GM18499 (cell line): Measurements from ENCODE around the gene ZFC3H1.

Source experiments
- ATAC-seq: cut with Tn5 transposase; IDR thresholded peaks from one replicate; pipeline ENCODE4 v1.9.1; 2021; ENCODE audit warnings: moderate number of reproducible peaks; ENCODE audit not compliant: insufficient read depth, unreplicated experiment

The ZFC3H1 gene

DNA sequence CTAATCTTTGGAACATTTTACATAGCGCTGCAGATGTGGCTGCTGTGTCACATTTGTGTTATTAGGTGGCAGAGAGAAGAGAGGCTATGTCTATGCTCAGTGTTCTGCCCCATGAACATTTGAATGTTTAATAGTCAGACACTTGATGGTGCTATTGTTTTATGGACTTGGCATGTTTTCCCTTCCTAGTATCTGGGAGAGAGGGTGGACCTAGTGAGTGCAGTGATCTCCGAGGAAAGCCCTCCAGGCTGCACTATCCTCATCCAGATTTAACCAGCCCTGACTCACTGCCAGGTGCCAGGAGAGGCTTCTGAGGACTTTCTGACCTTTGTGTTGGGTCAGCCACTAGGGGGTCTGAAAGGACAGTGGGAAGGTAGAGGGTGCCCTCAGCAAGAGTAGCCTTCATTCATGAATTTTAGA, 24.3 kb downstream of the ZFC3H1 start:
- ATAC-seq = no peak

DNA sequence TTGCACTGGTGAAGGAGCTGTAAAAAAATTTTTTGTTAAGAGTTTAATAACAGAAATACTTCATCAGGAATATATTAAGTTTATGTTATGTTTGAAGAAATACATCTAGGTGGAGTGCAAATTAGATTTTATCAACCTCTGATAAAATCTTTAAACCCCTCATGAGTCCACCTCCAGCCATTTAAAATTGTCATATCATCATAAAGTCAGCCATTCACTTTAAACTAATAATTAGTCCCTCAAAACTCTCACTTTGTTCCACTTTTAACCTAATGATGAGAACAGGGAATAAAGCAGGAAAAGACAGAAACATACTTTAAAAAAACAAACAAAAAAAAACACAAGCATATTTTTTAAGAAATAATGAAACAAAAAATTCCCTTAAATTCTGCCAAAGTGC, 25.1 kb downstream of the ZFC3H1 start:
- ATAC-seq = no peak

DNA sequence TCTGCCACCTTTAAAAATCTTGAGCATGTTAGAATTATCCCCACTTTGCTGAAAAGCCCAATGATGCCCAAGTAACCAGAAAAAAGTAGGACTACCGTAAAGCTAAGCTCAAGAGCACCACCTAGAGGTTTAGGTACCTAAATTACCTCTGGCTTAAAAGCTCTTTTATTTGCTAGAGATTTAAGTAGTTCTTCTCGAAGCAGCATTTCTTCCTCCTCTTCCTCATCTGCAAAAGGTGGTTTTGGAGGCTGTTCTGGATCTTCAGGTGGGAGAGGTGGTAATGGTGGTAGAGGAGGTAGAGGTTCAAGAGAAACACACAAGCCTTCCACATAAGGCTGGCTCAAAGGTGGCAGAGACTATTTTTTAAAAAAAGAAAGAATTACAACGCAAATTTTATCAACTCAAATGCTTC, 26.9 kb downstream of the ZFC3H1 start:
- ATAC-seq = no peak

DNA sequence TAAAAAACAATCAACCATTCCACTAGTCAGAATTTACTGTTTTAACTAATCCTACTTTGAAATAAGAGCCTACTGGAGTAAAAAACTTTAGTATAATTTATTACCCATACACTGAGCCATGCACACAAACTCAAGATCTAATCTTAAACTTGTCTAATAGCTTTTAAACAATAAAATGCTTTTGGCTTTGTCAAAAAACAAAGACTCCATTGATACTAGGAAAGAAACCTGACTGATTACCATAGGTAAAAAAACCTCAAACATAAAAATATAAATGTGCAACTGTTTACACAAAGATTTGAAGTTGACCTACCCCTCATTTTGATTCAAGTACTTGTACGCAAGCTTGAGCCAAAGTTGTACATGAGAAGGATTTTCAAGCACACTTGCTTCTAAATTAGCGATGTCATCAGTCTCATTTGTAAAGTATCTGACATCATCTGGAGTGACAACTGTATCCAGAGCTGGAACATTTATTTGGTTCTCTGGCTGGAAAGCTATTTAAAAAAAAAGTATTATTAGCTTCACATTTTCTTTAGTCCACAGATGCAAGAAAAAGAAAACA, 36.1 kb downstream of the ZFC3H1 start:
- ATAC-seq = no peak

DNA sequence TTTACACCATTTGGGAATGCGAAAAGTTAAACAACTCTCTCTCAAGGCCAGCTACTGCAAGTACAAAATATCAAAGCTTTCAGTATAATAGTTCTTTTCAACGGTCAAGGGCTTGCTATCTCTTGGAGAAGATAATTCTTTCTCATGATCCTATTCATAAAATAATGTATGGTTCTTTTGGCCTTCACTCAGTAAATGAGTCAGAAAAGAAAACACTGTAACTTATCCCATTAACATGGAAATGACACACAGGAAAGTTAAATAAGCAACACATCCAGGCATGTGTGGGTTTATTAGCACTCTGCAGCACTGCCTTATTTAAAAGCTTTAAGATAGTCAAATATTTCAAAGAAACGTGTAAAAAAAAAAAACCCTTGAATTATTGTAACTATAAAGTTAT, 36.9 kb downstream of the ZFC3H1 start:
- no peak for ATAC-seq

DNA sequence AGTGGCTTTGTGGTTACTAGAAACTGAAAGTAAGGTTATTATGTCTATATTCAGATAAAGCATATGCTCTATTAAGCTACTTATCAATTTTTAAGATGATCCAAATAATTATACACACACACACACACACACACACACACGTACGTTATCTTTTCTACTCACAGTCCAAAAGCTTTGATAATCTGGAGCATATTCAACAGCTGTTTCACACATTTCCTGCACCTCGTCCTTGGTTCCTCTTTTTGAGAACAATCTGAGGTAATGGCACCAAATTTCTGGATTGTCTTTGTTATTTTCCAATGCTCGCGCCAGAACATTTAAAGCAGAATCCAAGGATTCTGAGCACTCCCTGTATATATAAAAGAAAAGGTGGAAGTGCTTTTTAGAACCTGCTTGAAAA, 37.5 kb downstream of the ZFC3H1 start:
- ATAC-seq = no peak

DNA sequence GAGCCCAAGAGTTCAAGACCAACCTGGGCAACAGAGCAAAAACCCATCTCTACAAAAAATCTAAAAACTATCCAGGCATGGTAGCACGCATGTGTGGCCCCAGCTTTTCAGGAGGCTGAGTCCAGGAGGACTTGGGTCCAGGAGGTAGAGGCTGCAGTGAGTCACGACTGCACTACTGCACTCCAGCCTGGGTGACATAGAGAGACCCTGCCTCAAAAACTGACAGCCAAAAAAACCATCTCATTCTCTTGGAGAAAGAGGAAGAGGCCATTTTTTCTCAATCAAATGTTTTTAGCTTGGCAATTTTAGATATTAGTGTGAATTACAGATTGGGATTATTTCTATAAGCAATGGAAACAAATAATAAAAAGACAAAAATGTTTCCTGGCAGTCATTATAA, 38.2 kb downstream of the ZFC3H1 start:
- ATAC-seq = no peak

DNA sequence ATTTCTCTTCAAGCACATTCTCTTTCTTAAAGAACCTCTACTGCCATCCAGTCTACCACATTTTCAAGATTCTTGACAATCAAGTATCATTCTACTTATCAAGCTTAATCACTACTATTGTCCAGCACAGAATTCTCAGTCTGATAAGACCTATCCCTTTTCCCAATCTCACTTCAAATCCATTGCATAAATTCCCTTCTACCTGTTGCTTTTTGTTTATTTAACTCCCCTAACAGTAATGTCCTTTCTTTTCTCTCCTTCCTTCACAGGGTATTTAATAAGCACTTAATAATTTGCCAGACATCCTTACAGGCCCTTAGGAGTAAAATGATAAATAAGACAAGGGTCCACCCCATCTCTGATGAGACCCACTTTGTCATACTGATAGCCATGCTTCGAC, 41.7 kb downstream of the ZFC3H1 start:
- ATAC-seq = no peak

DNA sequence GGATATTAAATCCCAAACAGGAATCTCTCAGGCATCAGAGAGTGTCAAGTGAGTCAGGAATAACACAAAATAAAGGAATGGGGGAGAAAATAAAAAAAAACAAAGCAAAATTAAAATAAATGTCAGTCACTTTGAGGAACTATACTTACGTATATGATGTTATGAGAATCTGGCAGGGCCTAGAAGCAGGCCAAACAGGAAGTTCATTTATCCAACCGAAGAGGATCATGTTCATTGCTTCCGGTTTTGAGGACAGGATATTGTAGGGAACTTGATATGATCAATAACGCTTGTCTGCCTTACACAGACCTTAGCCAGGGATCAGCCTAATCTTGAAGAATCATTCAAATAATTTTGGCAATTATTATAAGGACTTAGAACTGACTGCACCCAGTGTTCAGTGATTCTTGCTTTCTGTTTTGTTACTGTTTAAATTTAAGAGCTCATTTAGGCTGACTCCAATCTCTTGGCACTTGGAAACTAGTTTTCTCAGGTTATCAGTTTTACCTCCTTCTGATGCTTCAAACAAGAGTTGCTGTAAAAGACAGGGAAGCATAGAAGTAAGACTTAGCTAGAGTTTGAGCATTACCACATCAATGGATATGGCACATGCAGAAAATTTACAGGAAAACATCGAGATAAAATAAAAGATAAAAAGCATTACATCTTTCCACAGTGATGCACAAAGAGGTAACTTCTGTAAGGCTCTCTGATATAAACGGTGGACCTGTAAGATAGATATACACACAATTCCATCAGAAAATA, 53.4 kb downstream of the ZFC3H1 start:
- no peak for ATAC-seq

DNA sequence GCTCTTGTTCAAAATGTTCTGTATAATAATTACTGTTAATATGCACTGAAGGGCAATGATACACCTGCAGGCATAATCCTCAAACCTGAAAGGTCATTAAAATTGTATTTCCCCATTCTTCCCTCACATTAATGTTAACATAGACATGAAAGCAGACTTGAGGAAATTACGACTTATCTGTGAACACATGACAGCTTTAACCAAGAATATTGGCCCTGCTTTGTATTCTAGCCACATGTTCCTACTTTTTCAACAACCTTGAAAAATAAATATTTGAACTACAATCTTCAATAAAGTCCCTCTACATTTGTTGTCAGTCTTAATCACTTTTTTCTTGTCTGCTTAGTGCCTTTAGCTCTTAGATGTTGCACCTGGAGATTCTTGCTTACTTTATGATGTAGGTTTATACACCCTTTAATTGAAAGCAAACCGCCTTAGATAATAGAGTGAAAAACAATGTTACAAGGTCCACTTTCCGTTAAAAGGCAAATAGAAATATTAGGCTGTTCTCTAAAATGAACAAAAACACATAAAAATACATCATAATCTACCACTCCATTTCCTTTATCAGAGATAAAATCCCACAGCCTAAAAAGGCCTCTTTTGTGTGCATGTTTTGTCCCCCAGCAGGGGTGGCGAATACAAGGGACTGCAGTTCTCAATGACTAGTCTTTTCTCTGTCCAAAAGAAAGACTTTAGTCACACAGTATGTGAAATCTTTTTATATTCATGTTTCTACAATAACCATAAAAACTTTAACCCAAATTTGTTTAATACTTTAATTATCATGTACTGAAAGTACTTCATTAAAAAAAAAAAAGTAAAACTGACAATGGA, 55.9 kb downstream of the ZFC3H1 start:
- ATAC-seq = no peak

DNA sequence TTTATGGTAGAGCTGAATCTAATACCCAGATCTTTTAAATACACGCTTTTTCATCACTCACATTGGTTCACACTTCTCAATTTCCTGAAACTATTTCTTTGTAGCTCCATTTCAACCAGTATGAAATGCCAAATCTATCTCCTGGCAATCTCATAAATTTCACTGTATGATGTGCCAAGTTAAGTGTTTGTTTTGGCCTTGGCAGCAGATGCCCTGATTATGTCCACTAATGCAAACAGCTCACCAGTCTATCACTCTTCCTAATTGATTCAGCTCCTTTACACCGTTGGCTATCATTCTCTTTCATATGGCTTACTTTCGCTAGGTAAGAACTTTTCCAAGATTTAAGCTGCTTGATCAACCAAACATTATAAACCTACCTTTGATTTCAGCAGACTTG, 58.6 kb downstream of the ZFC3H1 start:
- ATAC-seq = no peak

DNA sequence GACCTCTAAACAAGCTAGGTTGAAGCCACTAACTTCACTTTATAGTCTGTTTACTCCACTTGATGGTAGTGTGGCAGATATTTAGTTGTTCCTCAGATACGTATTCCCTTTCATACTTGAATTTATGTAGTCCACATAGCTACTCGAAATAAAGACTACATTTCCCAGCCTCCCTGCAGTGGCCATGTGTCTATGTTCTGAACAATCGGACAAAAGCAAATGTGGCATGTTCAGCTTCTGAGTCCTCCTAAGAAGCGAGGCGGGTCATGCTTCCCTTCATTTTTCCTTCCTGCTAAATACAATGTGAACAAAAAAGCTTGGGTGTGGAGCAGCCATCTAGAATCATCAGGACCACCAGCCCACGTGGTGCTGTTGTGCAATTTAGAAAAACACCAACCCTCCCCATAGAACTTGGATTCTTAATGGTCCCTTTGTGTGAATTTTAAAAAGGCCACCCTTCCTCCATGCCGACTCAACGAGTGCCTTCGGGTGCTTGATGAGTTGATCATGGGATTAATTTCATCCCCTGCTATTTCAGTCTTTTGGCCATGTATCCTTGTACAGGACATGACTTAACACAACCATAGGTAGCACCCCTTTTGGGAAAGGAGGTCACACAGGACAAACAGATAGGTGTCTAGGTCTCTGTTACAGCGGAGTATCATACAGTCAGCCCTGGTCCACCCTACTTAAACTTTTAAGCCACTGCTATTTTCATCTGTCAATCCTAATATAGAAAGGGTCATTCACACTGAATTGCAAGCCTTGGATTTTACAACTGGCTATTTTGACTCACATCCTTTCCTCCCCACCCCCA, 60.7 kb downstream of the ZFC3H1 start:
- no peak for ATAC-seq

DNA sequence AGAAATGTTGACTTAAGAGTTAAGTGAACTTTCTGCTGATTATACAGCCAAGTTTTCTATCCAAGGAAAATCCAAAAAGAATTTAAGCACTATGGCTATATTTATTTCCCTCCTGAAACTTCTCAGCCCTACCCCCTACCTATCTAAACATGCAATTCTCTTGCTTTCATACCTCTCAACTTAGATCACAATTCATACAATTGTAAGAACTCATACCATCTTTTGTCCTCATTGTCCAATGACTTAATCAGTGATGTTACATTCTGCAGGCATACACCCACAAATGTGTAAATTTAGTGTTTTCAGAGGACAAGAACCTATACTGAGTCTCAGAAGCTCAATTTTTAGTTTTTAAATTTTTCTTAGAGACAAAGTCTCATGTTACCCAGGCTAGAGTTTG, 62.1 kb downstream of the ZFC3H1 start:
- ATAC-seq = no peak

DNA sequence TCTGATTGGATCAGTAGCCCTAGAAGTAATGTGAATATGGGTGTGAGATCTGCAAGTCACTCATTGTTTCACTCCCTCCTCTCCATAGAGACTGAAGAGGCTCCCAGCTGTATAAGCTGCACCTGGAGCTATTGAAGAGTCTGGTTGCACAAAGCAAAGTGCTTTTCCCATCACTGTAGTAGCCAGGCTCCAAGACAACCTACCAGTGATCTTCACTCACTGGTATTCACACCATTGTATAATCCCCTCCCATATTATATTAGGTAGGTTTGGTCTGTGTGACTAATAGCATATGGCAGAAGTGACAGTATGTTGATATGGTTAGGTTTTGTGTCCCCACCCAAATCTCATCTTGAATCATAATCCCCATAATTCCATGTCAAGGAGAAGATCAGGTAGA, 64.4 kb downstream of the ZFC3H1 start:
- no peak for ATAC-seq

DNA sequence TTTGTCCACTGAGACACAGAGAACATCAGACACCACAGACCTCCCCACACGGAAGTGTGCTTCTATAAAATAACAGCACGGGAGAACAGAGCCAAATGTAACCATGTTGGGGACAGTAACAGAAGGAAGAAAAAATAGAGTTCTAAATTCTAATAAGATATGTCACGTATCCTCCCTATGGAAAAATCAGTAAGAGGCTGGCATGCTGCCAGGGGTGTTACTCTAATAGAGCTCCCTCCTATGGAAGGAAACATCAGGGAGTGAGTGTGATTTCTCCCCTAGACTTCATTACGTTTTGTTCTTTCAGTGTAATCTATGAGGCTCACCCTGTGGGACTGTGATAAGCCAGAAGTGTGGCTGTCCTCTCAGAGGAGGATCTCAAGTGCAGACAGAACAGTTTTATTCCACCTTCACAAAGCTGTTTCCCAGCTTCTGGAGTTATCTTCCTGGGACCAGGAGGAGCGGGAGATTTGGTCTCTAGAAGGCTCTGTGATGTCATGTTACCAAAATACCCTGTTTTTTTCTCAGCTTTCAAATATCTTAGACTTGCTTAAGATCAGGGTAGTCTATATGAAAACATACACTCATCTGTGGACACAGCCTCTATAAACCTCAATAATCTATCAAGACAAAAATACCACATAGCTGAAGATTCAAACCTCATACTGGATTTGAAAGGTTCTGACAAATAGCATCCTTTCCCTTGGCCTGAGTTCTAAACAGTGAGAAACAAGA, 69.3 kb downstream of the ZFC3H1 start:
- ATAC-seq = no peak

DNA sequence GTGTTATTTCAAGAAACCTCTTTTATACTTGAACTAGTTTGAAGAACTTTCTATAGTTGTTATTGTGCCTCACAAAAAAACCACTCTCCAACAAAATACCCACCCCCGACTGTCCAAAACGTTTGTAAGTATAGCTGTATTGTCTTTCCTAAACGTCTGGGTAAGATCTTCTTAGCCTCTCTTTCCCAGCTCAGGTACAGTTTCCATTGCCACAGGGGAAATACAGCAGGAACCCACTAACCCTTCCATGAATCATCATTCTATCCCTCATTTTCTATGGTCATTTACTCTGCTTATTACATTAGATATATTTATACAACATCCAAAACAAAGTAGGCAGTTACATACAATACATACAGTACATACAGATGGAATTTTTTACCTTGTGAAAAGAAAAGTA, 70.8 kb downstream of the ZFC3H1 start:
- no peak for ATAC-seq

DNA sequence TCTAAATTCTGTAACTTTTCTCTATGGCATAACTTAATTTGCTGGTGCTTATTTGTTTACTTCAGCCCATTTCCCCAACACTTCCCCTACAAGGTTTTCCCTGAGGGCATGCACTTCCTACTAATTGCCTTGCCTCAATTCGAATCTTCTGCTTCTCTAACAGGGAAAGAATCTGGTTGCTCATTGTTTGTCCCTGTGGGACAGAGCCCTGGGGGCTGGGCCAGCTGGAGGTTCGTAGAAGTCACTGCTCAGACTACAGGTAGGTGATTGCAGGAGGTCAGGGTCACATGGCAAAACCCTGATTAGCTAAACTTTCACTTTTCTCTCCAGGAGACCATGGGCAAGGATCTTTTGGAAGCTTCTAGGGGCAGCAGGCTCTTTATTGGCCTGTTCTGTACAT, 72.0 kb downstream of the ZFC3H1 start:
- no peak for ATAC-seq

DNA sequence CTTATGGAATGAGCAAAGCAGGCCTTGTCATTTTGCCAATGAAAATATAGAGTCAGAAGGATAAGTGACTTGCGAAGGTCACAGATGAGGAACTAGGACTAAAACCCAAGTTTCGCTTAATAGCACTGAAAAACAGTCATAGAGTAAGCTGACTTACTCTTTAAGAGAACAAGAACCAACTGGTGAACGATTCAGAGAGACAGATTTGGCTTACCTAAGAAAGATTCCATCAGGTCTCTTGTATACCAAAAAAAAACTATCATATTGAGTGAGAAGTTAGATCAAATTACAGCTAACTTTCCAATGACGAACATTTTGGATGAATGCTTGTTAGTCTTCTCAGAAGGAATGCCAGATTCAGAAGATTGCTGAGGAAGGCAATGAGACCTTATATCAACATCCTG, 74.2 kb downstream of the ZFC3H1 start:
- no peak for ATAC-seq

DNA sequence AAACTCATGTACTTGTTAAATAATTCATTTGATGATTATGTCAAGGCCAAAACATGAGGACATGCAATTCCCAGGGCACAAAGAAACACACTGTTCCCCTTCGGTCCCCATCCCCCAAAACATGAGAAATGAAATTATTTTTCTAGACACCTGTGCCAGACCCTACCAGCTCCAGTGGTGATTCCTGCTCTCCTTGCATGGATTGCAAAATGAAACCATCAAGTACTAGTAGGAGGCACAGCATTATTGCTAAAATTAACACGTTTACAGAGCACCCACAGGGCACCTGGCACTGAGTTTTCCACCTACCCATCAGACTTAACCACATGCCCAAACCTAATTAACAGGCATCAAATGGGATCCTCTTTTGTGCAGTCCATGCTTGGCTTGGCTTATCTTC, 76.6 kb downstream of the ZFC3H1 start:
- ATAC-seq = no peak

DNA sequence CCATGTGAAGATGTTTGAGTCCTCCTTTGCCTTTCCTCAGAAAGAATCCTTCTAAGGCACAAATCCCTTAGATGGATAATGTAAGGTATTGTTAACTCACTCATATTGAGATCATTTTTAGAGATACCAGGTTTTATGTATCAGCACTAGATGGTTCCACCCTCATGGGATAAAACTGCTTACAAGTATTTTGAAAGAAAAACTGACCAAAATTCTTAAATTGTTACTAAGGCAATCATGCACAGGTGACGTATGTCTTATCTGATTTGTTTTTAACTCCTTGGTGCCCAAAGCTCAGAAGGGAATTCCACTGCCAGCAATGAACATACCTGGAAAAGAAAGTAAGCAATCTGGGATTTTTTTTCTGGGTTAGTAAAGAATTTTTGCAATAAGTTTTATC, 78.4 kb downstream of the ZFC3H1 start:
- ATAC-seq = no peak
